ENCODE measurements around the gene TAS1R1.
"Not testable (repeated sequence)": the region's sequence is repeated elsewhere in the genome, so short reads cannot be mapped to it uniquely, and the experiment has no call there.

Gene TAS1R1

DNA sequence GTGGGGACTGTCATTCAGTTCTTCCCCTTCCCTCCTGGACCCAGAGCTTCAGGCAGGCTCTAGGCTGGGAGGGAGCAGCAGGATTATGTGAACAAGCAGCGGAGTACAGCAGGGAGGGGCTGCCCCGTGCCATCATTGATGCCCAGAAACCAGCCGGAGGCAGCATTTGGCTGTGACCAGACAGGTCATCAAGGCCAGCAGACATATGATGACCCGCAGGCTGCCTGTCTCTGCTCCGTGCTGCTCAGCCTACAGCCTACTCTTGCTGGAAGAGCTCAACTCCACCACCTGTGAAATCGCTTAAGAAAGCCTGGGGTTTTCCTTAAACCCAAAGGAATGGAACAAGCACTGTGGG lies 42.6 kb downstream of the TAS1R1 start:
- Histone ChIP-seq H3K4me3 (replicated peaks; ENCODE audit: low read depth, low read length) (no peak overlapping the region), H3K36me3 (ENCODE audit: control insufficient read depth, insufficient read depth, low read length) (peaks cover 27% of the 10 kb centered on the region), H3K27me3 (replicated peaks; ENCODE audit: control insufficient read depth, insufficient read depth, low read length) (no peaks in the 10 kb centered on the region)
- no peak for DNase-seq (ENCODE audit: extremely low read depth, insufficient read length)
- TF ChIP-seq, protein P1, sequence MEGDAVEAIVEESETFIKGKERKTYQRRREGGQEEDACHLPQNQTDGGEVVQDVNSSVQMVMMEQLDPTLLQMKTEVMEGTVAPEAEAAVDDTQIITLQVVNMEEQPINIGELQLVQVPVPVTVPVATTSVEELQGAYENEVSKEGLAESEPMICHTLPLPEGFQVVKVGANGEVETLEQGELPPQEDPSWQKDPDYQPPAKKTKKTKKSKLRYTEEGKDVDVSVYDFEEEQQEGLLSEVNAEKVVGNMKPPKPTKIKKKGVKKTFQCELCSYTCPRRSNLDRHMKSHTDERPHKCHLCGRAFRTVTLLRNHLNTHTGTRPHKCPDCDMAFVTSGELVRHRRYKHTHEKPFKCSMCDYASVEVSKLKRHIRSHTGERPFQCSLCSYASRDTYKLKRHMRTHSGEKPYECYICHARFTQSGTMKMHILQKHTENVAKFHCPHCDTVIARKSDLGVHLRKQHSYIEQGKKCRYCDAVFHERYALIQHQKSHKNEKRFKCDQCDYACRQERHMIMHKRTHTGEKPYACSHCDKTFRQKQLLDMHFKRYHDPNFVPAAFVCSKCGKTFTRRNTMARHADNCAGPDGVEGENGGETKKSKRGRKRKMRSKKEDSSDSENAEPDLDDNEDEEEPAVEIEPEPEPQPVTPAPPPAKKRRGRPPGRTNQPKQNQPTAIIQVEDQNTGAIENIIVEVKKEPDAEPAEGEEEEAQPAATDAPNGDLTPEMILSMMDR (IDR thresholded peaks at IDR 0.05; ENCODE audit: insufficient read depth, low read length, poor library complexity, severe bottlenecking), result no peak

DNA sequence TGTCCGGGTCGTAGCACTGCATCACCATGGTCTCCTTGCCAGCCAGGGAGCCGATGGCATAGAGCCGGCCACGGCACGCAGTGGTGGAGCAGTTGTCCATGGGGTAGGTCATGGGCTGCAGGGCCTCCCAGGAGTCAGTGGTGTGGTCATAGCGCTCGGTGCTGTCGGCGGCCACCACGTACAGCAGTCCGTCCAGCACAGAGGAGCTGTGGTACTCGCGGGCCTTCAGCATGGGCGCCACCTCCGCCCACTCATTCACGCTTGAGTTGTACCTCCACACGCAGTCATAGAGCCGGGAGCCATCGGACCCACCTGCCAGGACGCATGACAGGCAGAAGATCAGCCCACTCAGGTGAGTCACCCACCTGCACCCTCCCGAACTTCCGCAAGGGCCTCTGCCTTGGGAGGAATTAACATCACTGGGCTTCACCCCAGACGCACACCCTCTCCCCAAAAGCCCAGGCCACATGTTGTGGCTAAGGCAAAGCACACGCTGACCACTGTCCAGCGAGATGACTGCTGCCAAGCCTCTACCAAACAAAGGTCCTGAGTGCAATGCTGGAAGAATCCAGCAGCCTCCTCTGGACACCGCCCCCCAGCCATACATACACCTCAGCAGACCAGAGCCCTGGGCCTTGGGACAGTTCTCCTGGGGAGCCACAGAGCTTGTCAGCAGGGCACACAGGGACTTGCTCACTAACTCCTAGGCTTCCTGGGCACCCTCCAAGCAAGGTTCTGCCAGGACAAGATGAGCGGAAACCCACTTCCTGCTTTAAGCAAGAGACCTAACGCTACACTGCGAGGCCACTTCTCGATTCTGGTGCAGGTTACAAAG lies 44.3 kb downstream of the TAS1R1 start:
- no peaks in the 10 kb centered on the region for H3K27me3 ChIP-seq (replicated peaks; ENCODE audit: control insufficient read depth, insufficient read depth, low read length)
- no peak for DNase-seq (ENCODE audit: extremely low read depth, insufficient read length)
- H3K4me3 ChIP-seq (replicated peaks; ENCODE audit: low read depth, low read length), result peak overlapping the region; percentile 50
- TF ChIP-seq, protein P1 (IDR thresholded peaks at IDR 0.05; ENCODE audit: insufficient read depth, low read length, poor library complexity, severe bottlenecking), result no peak
- peaks cover 19% of the 10 kb centered on the region for H3K36me3 ChIP-seq (ENCODE audit: control insufficient read depth, insufficient read depth, low read length)

DNA sequence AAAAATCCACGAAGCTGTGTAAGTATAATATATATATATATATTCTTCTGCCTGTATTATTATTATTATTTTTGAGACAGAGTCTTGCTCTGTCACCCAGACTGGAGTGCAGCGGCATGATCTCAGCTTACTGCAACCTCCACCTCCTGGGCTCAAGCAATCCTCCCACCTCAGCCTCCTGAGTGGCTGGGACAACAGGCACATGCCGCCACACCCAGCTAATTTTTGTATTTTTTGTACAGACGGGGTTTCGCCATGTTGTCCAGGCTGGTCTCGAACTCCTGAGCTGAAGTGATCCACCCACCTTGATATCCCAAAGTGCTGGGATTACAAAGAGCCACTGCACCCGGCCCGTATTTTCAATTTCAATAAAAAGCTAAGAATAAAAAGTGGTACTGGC lies 44.9 kb downstream of the TAS1R1 start:
- H3K36me3 ChIP-seq (ENCODE audit: control insufficient read depth, insufficient read depth, low read length), result peaks cover 19% of the 10 kb centered on the region
- not testable (repeated sequence) for H3K27me3 ChIP-seq (replicated peaks; ENCODE audit: control insufficient read depth, insufficient read depth, low read length); DNase-seq (ENCODE audit: extremely low read depth, insufficient read length)
- H3K4me3 ChIP-seq (replicated peaks; ENCODE audit: low read depth, low read length), result peak overlapping the region; percentile 86

DNA sequence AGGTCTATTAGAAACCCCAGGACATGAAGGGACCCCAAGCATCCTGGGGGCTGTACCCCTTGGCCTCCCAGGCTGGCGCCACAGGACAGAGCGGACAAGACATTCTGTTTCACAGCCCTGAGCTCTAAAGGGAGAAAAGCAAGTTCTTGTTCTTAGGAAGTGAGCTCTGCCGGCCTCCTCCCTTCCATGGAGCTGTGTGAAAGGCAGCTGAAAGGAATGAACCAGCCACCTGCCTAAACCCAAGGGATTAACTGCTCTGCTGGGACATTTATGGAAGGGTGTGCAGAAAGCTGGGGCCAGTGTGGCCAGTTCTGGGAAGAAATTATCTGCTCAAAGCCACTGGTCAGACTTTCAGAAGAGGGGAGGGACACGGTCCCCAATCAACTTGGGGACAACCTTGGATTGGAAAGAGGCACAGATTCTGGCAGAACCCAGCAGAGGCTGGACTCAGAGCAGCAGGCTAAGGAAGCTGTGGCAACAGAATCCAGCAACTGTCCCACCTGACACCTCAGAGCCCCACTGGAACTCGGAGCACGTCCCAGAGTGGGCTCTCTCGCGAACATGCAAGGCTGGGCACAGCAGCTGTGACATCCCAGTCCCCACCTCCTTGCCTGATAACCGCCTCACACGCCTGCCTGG lies 45.4 kb downstream of the TAS1R1 start:
- TF ChIP-seq, protein P1 (IDR thresholded peaks at IDR 0.05; ENCODE audit: insufficient read depth, low read length, poor library complexity, severe bottlenecking), result no peak
- DNase-seq (ENCODE audit: extremely low read depth, insufficient read length), result no peak
- H3K4me3 ChIP-seq (replicated peaks; ENCODE audit: low read depth, low read length), result peak overlapping the region; percentile 86
- no peaks in the 10 kb centered on the region for H3K27me3 ChIP-seq (replicated peaks; ENCODE audit: control insufficient read depth, insufficient read depth, low read length)
- peaks cover 14% of the 10 kb centered on the region for H3K36me3 ChIP-seq (ENCODE audit: control insufficient read depth, insufficient read depth, low read length)

DNA sequence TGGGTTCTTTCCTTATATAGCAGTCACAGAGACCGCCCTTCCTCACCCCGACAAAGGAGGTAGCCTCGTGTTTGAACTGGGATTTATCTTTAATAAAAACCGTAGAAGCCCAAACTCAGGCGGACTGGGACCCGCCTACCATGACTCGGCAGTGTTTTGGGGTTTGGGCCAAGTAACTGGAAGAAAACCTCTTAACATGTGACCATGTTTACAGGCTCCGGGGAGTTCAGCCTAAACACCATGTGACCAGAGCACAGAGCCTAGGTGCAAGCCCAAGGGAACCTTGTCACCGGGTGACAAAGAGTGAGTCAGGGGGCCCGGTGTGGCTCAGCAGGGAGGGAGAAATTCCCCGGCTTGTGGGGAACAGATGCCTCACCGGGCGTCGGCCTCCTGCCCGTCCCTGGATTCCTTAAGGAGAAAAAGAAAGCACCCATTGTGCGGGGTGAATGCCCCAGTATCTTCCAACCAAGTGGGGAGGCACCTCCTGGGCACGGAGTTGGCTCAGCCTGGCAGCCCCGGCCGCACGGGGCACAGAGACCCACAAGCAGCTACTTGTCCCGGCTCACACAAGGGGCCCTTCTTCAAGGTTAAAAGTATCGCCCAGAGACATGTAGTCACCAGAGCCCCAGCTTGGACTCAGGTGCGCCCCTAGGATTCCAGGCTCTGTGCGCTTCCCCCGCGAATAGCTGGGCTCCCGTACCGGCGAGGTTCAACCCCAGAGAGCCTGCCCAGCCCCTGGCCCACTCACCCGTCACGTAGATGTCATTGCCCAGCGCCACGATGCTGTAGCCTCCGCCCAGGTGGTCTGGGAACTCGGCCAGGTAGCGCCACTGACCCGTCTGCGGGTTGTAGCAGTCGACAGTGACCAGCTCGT lies 46.2 kb downstream of the TAS1R1 start:
- Histone ChIP-seq H3K4me3 (replicated peaks; ENCODE audit: low read depth, low read length) (peak overlapping the region; percentile 86), H3K36me3 (ENCODE audit: control insufficient read depth, insufficient read depth, low read length) (peaks cover 10% of the 10 kb centered on the region), H3K27me3 (replicated peaks; ENCODE audit: control insufficient read depth, insufficient read depth, low read length) (no peaks in the 10 kb centered on the region)
- DNase-seq (ENCODE audit: extremely low read depth, insufficient read length), result peak; percentile 56
- TF ChIP-seq, protein P1 (IDR thresholded peaks at IDR 0.05; ENCODE audit: insufficient read depth, low read length, poor library complexity, severe bottlenecking), result no peak
